ENCODE data around the gene ZFAND3.
"Not testable (repeated sequence)": the region's sequence is repeated elsewhere in the genome, so short reads cannot be mapped to it uniquely, and the experiment has no call there.

Gene ZFAND3

GRCh38 chr6:38091613-38092012 lies 272.1 kb downstream of the ZFAND3 start:
- DNase-seq (ENCODE audit: low spot score), result no peak

- no peak for DNase-seq (ENCODE audit: low spot score)
Observed at GRCh38 chr6:38092465-38092864, 272.9 kb downstream of the ZFAND3 start.

- DNase-seq (ENCODE audit: low spot score), result no peak
Observed at GRCh38 chr6:38092964-38093363, 273.4 kb downstream of the ZFAND3 start.

- DNase-seq (ENCODE audit: low spot score), result no peak
Observed at GRCh38 chr6:38095054-38095453, 275.5 kb downstream of the ZFAND3 start.

GRCh38 chr6:38099221-38099620 lies 279.7 kb downstream of the ZFAND3 start:
- no peak for DNase-seq (ENCODE audit: low spot score)

- peak; percentile 32 for DNase-seq (ENCODE audit: low spot score)
Observed at GRCh38 chr6:38100380-38100779, 280.9 kb downstream of the ZFAND3 start.

- DNase-seq (ENCODE audit: low spot score), result no peak
Observed at GRCh38 chr6:38103921-38104320, 284.4 kb downstream of the ZFAND3 start.

GRCh38 chr6:38105066-38105465 lies 285.5 kb downstream of the ZFAND3 start:
- no peak for DNase-seq (ENCODE audit: low spot score)

- DNase-seq (ENCODE audit: low spot score), result no peak
Observed at GRCh38 chr6:38107073-38107472, 287.5 kb downstream of the ZFAND3 start.

- DNase-seq (ENCODE audit: low spot score), result no peak
Observed at GRCh38 chr6:38110481-38110971, 291.0 kb downstream of the ZFAND3 start.

- no peak for DNase-seq (ENCODE audit: low spot score)
Observed at GRCh38 chr6:38112181-38112580, 292.7 kb downstream of the ZFAND3 start.

GRCh38 chr6:38113825-38114576 lies 294.5 kb downstream of the ZFAND3 start:
- no peak for DNase-seq (ENCODE audit: low spot score)

GRCh38 chr6:38114976-38115625 lies 295.6 kb downstream of the ZFAND3 start:
- DNase-seq (ENCODE audit: low spot score), result no peak

- DNase-seq (ENCODE audit: low spot score), result no peak
Observed at GRCh38 chr6:38115626-38116008, 296.1 kb downstream of the ZFAND3 start.

GRCh38 chr6:38116248-38116647 lies 296.7 kb downstream of the ZFAND3 start:
- DNase-seq (ENCODE audit: low spot score), result no peak

- no peak for DNase-seq (ENCODE audit: low spot score)
Observed at GRCh38 chr6:38117281-38117680, 297.8 kb downstream of the ZFAND3 start.

GRCh38 chr6:38118791-38119365 lies 299.4 kb downstream of the ZFAND3 start:
- DNase-seq (ENCODE audit: low spot score), result no peak

GRCh38 chr6:38119516-38119915 lies 300.0 kb downstream of the ZFAND3 start:
- no peak for DNase-seq (ENCODE audit: low spot score)

- not testable (repeated sequence) for DNase-seq (ENCODE audit: low spot score)
Observed at GRCh38 chr6:38124224-38124926, 304.8 kb downstream of the ZFAND3 start.

- no peak for DNase-seq (ENCODE audit: low spot score)
Observed at GRCh38 chr6:38127284-38127683, 307.8 kb downstream of the ZFAND3 start.

GRCh38 chr6:38131527-38131965 lies 312.0 kb downstream of the ZFAND3 start:
- DNase-seq (ENCODE audit: low spot score), result peak; percentile 35

GRCh38 chr6:38133932-38134703 lies 314.6 kb downstream of the ZFAND3 start:
- no peak for DNase-seq (ENCODE audit: low spot score)
